GM18870 (cell line): ENCODE data around the gene TRRAP.
"Not testable (repeated sequence)": the region's sequence is repeated elsewhere in the genome, so short reads cannot be mapped to it uniquely, and the experiment has no call there.

Experiments
- ATAC-seq: cut with Tn5 transposase; IDR thresholded peaks from one replicate; pipeline ENCODE4 v1.9.1; 2021; ENCODE audit warnings: moderate library complexity; ENCODE audit not compliant: unreplicated experiment

The TRRAP gene

GRCh38 chr7:98864731-98865453, 13.4 kb upstream of the TRRAP start:
- ATAC-seq, result no peak

GRCh38 chr7:98866351-98866750, 12.0 kb upstream of the TRRAP start:
- no peak for ATAC-seq

GRCh38 chr7:98866765-98867164, 11.6 kb upstream of the TRRAP start:
- no peak for ATAC-seq

GRCh38 chr7:98868450-98868849, 9.9 kb upstream of the TRRAP start:
- ATAC-seq, result no peak

GRCh38 chr7:98869027-98869596, 9.2 kb upstream of the TRRAP start:
- no peak for ATAC-seq

- no peak for ATAC-seq
These were observed 8.7 kb upstream of the TRRAP start, which contains the start of gene TMEM130 for GRCh38 chr7:98869597-98870120. TSS of gene TMEM130 (minus strand) at chr7:98870014. CDS start at chr7:98869861, 153 bp downstream.

GRCh38 chr7:98870121-98870651, 8.1 kb upstream of the TRRAP start:
- ATAC-seq, result no peak

GRCh38 chr7:98870807-98871491, 7.4 kb upstream of the TRRAP start:
- ATAC-seq, result no peak

GRCh38 chr7:98872328-98872924, 5.9 kb upstream of the TRRAP start:
- no peak for ATAC-seq

- ATAC-seq, result not testable (repeated sequence)
These were observed 4.7 kb upstream of the TRRAP start for GRCh38 chr7:98873610-98874009.

GRCh38 chr7:98874942-98875341, 3.4 kb upstream of the TRRAP start:
- no peak for ATAC-seq

- no peak for ATAC-seq
These were observed 2.8 kb upstream of the TRRAP start for GRCh38 chr7:98875501-98875900.

GRCh38 chr7:98877146-98877545, 1.2 kb upstream of the TRRAP start:
- ATAC-seq, result no peak

- no peak for ATAC-seq
These were observed 504 bp upstream of the TRRAP start for GRCh38 chr7:98877692-98878364.

GRCh38 chr7:98879198-98879978, 1.1 kb downstream of the TRRAP start:
- ATAC-seq, result peak; percentile 80

GRCh38 chr7:98879979-98880315, 1.6 kb downstream of the TRRAP start:
- ATAC-seq, result no peak

GRCh38 chr7:98880485-98880884, 2.2 kb downstream of the TRRAP start:
- ATAC-seq, result no peak

- no peak for ATAC-seq
These were observed 3.4 kb downstream of the TRRAP start for GRCh38 chr7:98881561-98882315.

- no peak for ATAC-seq
These were observed 6.1 kb downstream of the TRRAP start for GRCh38 chr7:98884416-98884815.
